Jurkat, Clone E6-1 (cell line): Measurements from ENCODE around the gene SH3BGR.

Experiments
- DNase-seq: peaks from one replicate; pipeline ENCODE4 v3.0.0-alpha.2; 2011; ENCODE audit warnings: low read depth, low spot score
- H3K4me3 ChIP-seq: 2 replicates; pipeline ENCODE4 v1.5.1; 2011; ENCODE audit warnings: mild to moderate bottlenecking, low read length, control low read depth, moderate library complexity

SH3BGR gene

GRCh38 chr21:39453571-39454179 is 1.9 kb downstream of the SH3BGR start:
- no peak for DNase-seq
- no peak overlapping the region for H3K4me3 ChIP-seq

GRCh38 chr21:39454949-39455668 is 3.3 kb downstream of the SH3BGR start:
- no peak overlapping the region for H3K4me3 ChIP-seq
- no peak for DNase-seq

DNA sequence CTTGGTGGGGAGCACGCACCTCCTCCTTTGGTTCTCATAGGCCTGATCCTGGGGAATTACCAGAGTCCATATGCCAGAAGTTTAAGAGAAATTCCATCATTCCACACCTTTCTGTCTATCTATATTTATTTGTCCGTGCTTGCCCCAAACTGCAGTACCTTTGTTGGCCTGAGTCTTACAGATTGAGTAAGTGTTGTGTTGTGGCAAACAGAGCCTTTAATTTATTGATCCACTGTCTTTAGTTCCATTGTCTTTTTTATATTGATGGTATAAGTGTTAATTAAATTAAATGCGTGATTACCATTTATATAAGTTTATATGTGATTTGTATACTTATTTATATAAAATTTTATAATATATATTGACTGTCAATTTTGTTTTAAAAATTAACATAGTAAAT is 4.9 kb downstream of the SH3BGR start:
- no peak for DNase-seq

GRCh38 chr21:39461419-39461818 is 9.6 kb downstream of the SH3BGR start:
- DNase-seq, result no peak
- no peak overlapping the region for H3K4me3 ChIP-seq

More for the DNA sequence above, 4.9 kb downstream of the SH3BGR start:
- H3K4me3 ChIP-seq, result no peak overlapping the region

- no peak for DNase-seq
- H3K4me3 ChIP-seq, result no peak overlapping the region
These were observed 11.5 kb downstream of the SH3BGR start for GRCh38 chr21:39463308-39463707.

GRCh38 chr21:39466584-39466983 is 14.8 kb downstream of the SH3BGR start:
- no peak for DNase-seq
- H3K4me3 ChIP-seq, result no peak overlapping the region

DNA sequence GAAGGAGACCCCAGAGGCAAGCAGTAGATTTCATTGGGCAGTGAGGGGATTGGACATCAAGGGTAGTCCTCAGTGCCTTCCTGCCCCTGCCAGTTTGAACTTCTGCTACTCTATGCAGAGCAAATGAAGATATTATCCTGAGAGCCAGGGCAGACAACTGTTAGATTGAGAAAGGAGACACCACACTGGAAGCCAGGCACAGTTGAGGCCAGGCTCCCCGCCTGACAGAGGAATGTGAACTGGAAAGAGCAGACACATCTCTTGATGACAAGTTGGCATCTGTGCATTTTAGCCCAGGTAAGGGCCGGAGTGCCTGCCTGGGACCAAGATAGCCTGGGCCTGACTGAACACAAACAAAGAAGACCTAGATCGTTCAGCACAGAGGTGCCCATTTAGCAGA is 16.0 kb downstream of the SH3BGR start:
- H3K4me3 ChIP-seq, result no peak overlapping the region
- DNase-seq, result no peak

GRCh38 chr21:39468559-39468958 is 16.8 kb downstream of the SH3BGR start:
- DNase-seq, result no peak
- H3K4me3 ChIP-seq, result no peak overlapping the region

DNA sequence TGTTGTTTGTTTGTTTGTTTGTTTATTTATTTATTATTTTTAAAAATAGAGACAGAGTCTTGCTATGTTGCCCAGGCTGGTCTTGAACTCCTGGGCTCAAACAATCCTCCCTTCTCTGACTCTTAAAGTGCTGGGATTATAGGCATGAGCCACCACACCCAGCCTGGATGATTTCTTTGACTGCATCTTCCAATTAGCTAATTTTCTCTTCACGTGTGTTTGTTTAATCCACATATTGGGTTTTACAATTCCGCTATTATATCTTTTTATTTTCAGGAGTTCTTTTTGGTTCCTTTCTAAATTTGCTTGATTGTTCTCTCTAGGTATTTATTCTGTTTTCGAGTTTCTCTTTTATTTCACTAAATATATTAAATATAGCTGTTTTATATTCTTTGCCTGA is 19.8 kb downstream of the SH3BGR start:
- H3K4me3 ChIP-seq, result no peak overlapping the region
- DNase-seq, result no peak

- H3K4me3 ChIP-seq, result no peak overlapping the region
- no peak for DNase-seq
These were observed 21.0 kb downstream of the SH3BGR start for GRCh38 chr21:39472786-39473185.

DNA sequence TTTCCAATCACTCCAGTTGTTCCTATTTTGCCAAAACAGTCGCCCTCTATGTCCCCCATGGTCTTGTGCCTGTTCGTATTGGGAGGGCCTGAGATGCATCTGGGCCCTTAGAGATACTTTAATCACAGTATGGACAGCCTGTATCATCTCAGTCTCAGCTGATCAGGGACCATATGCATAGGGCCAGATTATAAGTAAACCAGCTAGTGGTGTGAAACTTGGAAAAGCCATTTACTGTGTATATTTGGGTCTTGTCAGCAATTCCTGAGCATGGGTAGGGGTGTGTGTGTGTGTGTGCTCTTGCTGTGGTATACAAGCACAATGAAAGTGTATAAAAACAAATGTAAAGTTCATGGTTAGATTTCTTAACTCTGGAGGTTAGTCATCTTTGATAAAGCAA is 22.8 kb downstream of the SH3BGR start:
- no peak overlapping the region for H3K4me3 ChIP-seq

DNA sequence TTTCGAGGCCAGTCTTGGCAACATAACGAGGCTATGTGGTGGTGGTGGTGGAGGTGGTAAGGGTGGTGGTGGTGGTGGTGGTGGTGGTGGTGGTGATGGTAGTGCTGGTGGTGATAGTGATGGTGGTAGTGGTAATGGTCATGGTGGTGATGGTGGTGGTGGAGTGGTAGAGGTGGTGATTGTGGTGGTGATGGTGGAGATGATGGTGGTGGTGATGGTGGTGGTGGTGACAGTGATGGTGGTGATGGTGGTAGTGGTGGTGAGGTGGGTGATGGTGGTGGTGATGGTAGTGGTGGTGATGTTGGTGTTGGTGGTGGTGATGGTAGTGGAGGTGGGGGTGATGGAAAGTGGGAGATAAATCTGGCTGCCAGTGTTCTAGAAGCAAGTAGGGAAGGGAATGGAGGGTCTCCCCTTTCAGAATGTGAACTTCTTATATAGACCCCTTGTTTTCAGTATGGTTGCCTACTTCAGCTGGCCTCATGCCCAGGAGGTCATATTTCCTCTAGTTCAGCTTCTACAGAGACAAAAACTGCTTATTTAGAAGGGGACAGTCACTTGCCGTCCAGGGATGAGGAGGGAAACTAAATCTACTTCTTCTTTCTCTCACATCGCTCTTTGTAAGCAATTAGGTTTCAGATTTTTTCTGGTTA is 27.5 kb downstream of the SH3BGR start:
- no peak for DNase-seq
- H3K4me3 ChIP-seq, result no peak overlapping the region

More for the DNA sequence above, 22.8 kb downstream of the SH3BGR start:
- DNase-seq, result no peak

- H3K4me3 ChIP-seq, result no peak overlapping the region
- no peak for DNase-seq
These were observed 28.0 kb downstream of the SH3BGR start for GRCh38 chr21:39479814-39480182.

- H3K4me3 ChIP-seq, result no peak overlapping the region
- no peak for DNase-seq
These were observed 28.5 kb downstream of the SH3BGR start for GRCh38 chr21:39480271-39480670.

GRCh38 chr21:39481886-39482285 is 30.1 kb downstream of the SH3BGR start:
- H3K4me3 ChIP-seq, result no peak overlapping the region
- DNase-seq, result no peak

DNA sequence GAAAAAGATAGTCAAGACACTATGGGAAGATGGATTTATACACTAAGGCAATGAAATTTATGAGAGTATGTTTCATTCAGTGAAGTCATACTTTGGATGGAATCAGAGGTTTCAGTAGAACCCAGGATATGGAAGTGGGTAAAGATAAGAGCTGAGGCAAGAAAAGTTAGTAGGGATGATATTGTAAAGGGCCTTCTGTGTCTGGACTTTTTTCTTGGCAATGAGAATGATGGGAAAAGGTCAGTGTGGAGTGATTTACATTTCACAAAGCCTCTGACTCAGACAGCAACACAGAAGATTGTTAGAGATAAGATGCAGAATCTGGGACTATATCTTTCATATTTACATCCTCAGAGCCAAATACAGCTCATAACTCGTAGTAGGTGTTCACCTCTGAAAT is 32.1 kb downstream of the SH3BGR start:
- H3K4me3 ChIP-seq, result no peak overlapping the region
- DNase-seq, result no peak

- DNase-seq, result no peak
- H3K4me3 ChIP-seq, result no peak overlapping the region
These were observed 33.0 kb downstream of the SH3BGR start for GRCh38 chr21:39484711-39485276.

GRCh38 chr21:39489380-39489924 is 37.7 kb downstream of the SH3BGR start:
- no peak for DNase-seq
- no peak overlapping the region for H3K4me3 ChIP-seq

GRCh38 chr21:39499156-39499555 is 47.4 kb downstream of the SH3BGR start:
- no peak overlapping the region for H3K4me3 ChIP-seq
- DNase-seq, result no peak

DNA sequence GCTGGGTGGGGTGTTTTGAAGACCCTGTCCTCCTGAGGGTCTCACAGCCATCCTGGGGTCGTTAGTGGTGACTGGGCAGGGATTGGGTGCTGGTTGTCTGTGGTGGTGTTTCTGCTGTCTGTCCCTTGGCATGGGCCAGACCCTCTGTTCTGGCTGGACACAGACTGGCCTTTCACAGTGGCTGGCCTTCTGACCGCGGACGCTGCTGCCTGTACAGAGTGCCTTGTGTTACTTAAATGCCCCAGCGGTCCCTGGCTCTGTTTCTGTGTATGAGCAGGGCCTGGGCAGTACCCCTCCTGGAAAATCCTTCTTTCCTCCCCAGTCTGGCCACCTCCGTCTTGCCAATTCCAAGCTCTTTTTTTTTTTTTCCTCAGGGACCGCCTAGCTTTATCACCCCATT is 50.9 kb downstream of the SH3BGR start:
- H3K4me3 ChIP-seq, result no peak overlapping the region
- no peak for DNase-seq
